Caco-2 (cell line): Measurements from ENCODE around the gene AGTPBP1. TPM values are rescaled to one million over a fixed set of nuclear protein-coding genes. Genes with fewer than 3 reads are reported as not detected.

Source experiments
- BruUV-seq: library from RNA; stranded (reverse); fragments of 400-500 nt; replicated peaks from 2 replicates; lab custom pipeline; 2021; lab: Mats Ljungman, UMichigan
- CTCF ChIA-PET: fragments of 300-600 bp; sonication (Branson Sonifier 250); formaldehyde crosslinking; loops from one replicate; lab custom pipeline; 2022; ENCODE audit warnings: antibody characterized with exemption; lab: Charles Lee
- POLR2A ChIA-PET: fragments of 300-600 bp; sonication (Branson Sonifier 250); formaldehyde crosslinking; loops from one replicate; lab custom pipeline; 2022; ENCODE audit warnings: antibody characterized with exemption; lab: Charles Lee
- DNase-seq, 2 experiments: peaks; one replicate each; pipeline versions ENCODE4 v3.0.0 to v3.0.0-alpha.2; 2020 to 2022
- H3K27me3 ChIP-seq: replicated peaks from 2 replicates; pipeline ENCODE4 v1.6.0; 2011; ENCODE audit warnings: low read length; ENCODE audit not compliant: control insufficient read depth, insufficient read depth
- H3K36me3 ChIP-seq: 2 replicates; pipeline ENCODE4 v1.5.1; 2011; ENCODE audit warnings: low read length; ENCODE audit not compliant: control insufficient read depth, insufficient read depth
- H3K4me1 ChIP-seq: fragments of 250-450 bp; sonication (Bioruptor Pico); 2 replicates; pipeline ENCODE4 v1.5.1; 2020; ENCODE audit warnings: mild to moderate bottlenecking
- H3K4me3 ChIP-seq: 2 replicates; pipeline ENCODE4 v1.5.1; 2011; ENCODE audit warnings: low read depth, mild to moderate bottlenecking, control low read depth, low read length
- H3K9me3 ChIP-seq: fragments of 250-450 bp; sonication (Bioruptor Pico); 2 replicates; pipeline ENCODE4 v1.5.1; 2020; ENCODE audit warnings: mild to moderate bottlenecking, moderate library complexity
- H3K27ac Mint-ChIP-seq: one replicate; pipeline ENCODE4 v1.8.0; 2022; ENCODE audit warnings: mixed read lengths; ENCODE audit not compliant: unreplicated experiment
- H3K27me3 Mint-ChIP-seq: one replicate; pipeline ENCODE4 v1.8.0; 2022; ENCODE audit warnings: mixed read lengths; ENCODE audit not compliant: insufficient read depth, unreplicated experiment
- H3K36me3 Mint-ChIP-seq: one replicate; pipeline ENCODE4 v1.8.0; 2022; ENCODE audit warnings: mild to moderate bottlenecking, mixed read lengths; ENCODE audit not compliant: insufficient read depth, unreplicated experiment
- H3K4me1 Mint-ChIP-seq: one replicate; pipeline ENCODE4 v1.8.0; 2022; ENCODE audit warnings: low read depth, mixed read lengths; ENCODE audit not compliant: unreplicated experiment
- H3K4me3 Mint-ChIP-seq: one replicate; pipeline ENCODE4 v1.8.0; 2022; ENCODE audit warnings: mild to moderate bottlenecking, moderate library complexity, mixed read lengths; ENCODE audit not compliant: unreplicated experiment
- H3K9me3 Mint-ChIP-seq: one replicate; pipeline ENCODE4 v1.8.0; 2022; ENCODE audit warnings: mixed read lengths; ENCODE audit not compliant: unreplicated experiment
- intact Hi-C: fragments of 100-400 bp; cut with micrococcal nuclease; formaldehyde crosslinking; loops from one replicate; pipeline ENCODE4 v1.10.0; 2022; ENCODE audit not compliant: unreplicated experiment
- total RNA-seq: library from RNA; stranded (reverse); gene quantifications from 2 replicates; pipeline ENCODE4 v1.2.3, GENCODE V29; 2022
- TF ChIP-seq, protein P1 (sequence below), 2 experiments: fragments of 200-600 bp in 1 of 2; IDR thresholded peaks; 1 replicate in 1 of 2; 2 replicates in 1 of 2; pipeline versions ENCODE4 v1.5.1 to v1.8.0; 2011 to 2022; ENCODE audit warnings: antibody characterized with exemption in 1 of 2, control low read depth in 1 of 2, inconsistent platforms in 1 of 2, low read depth in 1 of 2, low read length in 1 of 2, mild to moderate bottlenecking in 1 of 2, moderate library complexity in 1 of 2; ENCODE audit not compliant: insufficient read depth in 1 of 2, severe bottlenecking in 1 of 2, unreplicated experiment in 1 of 2

The AGTPBP1 gene
- total RNA-seq, 1 experiment from 2014 or later, result 14.0 TPM

DNA sequence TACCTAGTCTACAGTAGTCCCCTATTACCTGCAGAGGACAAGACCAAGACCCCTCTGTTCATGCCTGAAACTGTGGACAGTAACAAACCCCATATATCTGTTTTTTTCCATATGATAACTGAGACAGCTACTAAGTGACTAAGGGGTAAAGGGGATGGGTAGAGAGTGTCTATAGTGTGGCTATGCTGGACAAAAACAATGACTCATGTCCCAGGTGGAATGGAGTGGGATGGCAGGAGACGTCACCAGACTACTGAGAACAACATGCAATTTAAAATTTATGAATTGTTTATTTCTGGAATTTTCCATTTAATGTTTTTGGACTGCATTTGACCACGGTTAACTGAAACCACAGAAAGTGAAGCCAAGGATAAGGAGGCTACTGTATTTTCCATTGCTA lies 171.8 kb downstream of the AGTPBP1 start:
- POLR2A ChIA-PET, result no interaction called here
- intact Hi-C loops, result no loop called here
- Histone ChIP-seq H3K4me1 (no peaks in the 10 kb centered on the region), H3K27me3 (no peaks in the 10 kb centered on the region), H3K4me3 (no peak overlapping the region), H3K36me3 (no peaks in the 10 kb centered on the region), H3K9me3 (no peaks in the 10 kb centered on the region)
- no peaks in the 10 kb centered on the region for H3K36me3 Mint-ChIP-seq
- no TSS peak for BruUV-seq
- H3K4me3 Mint-ChIP-seq, result no peak overlapping the region
- no peaks in the 10 kb centered on the region for H3K4me1 Mint-ChIP-seq
- DNase-seq, result no peak
- H3K9me3 Mint-ChIP-seq, result no peaks in the 10 kb centered on the region
- TF ChIP-seq, protein P1, sequence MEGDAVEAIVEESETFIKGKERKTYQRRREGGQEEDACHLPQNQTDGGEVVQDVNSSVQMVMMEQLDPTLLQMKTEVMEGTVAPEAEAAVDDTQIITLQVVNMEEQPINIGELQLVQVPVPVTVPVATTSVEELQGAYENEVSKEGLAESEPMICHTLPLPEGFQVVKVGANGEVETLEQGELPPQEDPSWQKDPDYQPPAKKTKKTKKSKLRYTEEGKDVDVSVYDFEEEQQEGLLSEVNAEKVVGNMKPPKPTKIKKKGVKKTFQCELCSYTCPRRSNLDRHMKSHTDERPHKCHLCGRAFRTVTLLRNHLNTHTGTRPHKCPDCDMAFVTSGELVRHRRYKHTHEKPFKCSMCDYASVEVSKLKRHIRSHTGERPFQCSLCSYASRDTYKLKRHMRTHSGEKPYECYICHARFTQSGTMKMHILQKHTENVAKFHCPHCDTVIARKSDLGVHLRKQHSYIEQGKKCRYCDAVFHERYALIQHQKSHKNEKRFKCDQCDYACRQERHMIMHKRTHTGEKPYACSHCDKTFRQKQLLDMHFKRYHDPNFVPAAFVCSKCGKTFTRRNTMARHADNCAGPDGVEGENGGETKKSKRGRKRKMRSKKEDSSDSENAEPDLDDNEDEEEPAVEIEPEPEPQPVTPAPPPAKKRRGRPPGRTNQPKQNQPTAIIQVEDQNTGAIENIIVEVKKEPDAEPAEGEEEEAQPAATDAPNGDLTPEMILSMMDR (IDR thresholded peaks at IDR 0.05; ENCODE audit: insufficient read depth in 1 of 2, low read depth in 1 of 2, low read length in 1 of 2, severe bottlenecking in 1 of 2, unreplicated experiment in 1 of 2), result no peak
- H3K27ac Mint-ChIP-seq, result no peak overlapping the region
- H3K27me3 Mint-ChIP-seq, result no peaks in the 10 kb centered on the region
- CTCF ChIA-PET, result no interaction called here

DNA sequence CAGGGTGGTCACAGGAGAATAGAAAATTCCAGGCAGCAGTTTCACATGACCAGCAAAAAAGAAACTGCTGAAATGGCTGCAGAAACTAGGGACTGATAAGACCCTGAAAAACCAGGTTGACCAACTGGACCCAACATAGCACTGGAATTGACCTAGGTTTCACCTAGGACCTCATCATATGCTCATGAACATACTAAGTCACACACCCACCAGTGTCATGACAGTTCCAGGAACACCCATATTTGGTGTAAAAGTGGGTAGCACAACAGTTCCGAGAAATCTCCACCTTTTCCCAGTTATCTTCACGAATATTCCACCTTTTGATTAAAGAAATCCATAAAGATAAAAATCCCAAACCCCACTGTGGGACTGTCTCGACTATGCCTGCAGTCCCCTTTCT lies 182.2 kb downstream of the AGTPBP1 start:
- no peak overlapping the region for H3K4me3 ChIP-seq
- no peaks in the 10 kb centered on the region for H3K36me3 Mint-ChIP-seq
- no peaks in the 10 kb centered on the region for H3K4me1 ChIP-seq
- no TSS peak for BruUV-seq
- H3K9me3 ChIP-seq, result no peaks in the 10 kb centered on the region
- H3K27me3 Mint-ChIP-seq, result no peaks in the 10 kb centered on the region
- no peaks in the 10 kb centered on the region for H3K27me3 ChIP-seq
- no peaks in the 10 kb centered on the region for H3K4me1 Mint-ChIP-seq
- ChIA-PET POLR2A (no interaction called here), CTCF (no interaction called here)
- H3K4me3 Mint-ChIP-seq, result no peak overlapping the region
- intact Hi-C loops, result no loop called here
- TF ChIP-seq, protein P1 (IDR thresholded peaks at IDR 0.05; ENCODE audit: insufficient read depth in 1 of 2, low read depth in 1 of 2, low read length in 1 of 2, severe bottlenecking in 1 of 2, unreplicated experiment in 1 of 2), result no peak
- no peak for DNase-seq
- no peaks in the 10 kb centered on the region for H3K9me3 Mint-ChIP-seq
- no peak overlapping the region for H3K27ac Mint-ChIP-seq
- H3K36me3 ChIP-seq, result no peaks in the 10 kb centered on the region

DNA sequence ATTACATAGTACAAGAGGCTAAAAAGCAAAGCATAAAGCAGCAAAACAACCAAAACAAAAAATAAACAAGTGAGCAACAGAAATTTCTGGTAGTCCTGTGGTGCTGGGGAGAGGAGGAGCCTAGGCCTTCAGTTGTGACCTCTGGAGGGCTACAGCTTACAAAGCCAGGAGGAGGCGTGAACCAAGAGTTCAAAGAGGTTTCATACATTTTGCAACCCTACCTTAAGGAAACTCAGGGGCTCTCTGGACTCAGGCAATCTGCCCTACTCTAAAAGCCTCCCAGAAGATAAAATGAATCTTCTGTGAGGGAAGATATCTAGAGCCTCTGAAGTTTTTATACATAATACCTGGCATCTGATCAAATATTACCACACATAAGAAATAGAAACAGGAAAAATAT lies 187.4 kb downstream of the AGTPBP1 start:
- Histone ChIP-seq H3K36me3 (no peaks in the 10 kb centered on the region), H3K27me3 (no peaks in the 10 kb centered on the region), H3K9me3 (no peaks in the 10 kb centered on the region), H3K4me1 (no peaks in the 10 kb centered on the region), H3K4me3 (no peak overlapping the region)
- no TSS peak for BruUV-seq
- no peak for DNase-seq
- H3K27me3 Mint-ChIP-seq, result no peaks in the 10 kb centered on the region
- no peak overlapping the region for H3K4me3 Mint-ChIP-seq
- POLR2A ChIA-PET, result no interaction called here
- intact Hi-C loops, result no loop called here
- no peak overlapping the region for H3K27ac Mint-ChIP-seq
- CTCF ChIA-PET, result no interaction called here
- H3K36me3 Mint-ChIP-seq, result no peaks in the 10 kb centered on the region
- TF ChIP-seq, protein P1 (IDR thresholded peaks at IDR 0.05; ENCODE audit: insufficient read depth in 1 of 2, low read depth in 1 of 2, low read length in 1 of 2, severe bottlenecking in 1 of 2, unreplicated experiment in 1 of 2), result no peak
- H3K4me1 Mint-ChIP-seq, result peaks cover 6% of the 10 kb centered on the region
- no peaks in the 10 kb centered on the region for H3K9me3 Mint-ChIP-seq
